ENCODE data around the gene NPAS3.

The NPAS3 gene

GRCh38 chr14:33369041-33369440, 430.4 kb downstream of the NPAS3 start:
- peak in 1 of 2 donors; percentile 54 for DNase-seq
- H2BK120ac ChIP-seq (ENCODE audit: insufficient read depth, low read length, poor library complexity) = no peak overlapping the region
- no peak overlapping the region for H3K9ac ChIP-seq (ENCODE audit: low read length)
- H2AK5ac ChIP-seq (ENCODE audit: low read length) = no peak overlapping the region
- H3K4me2 ChIP-seq (ENCODE audit: low read length) = no peak overlapping the region
- no peak overlapping the region for H2BK5ac ChIP-seq (ENCODE audit: low read depth, low read length, poor library complexity)
- no peak overlapping the region for H3K14ac ChIP-seq (ENCODE audit: low read length)
- H4K12ac ChIP-seq (ENCODE audit: low read depth, low read length) = no peak overlapping the region
- no peak overlapping the region for H3K23ac ChIP-seq (ENCODE audit: low read length)
- no peak overlapping the region for H3K4me3 ChIP-seq (ENCODE audit: low read depth, low read length)
- no peaks in the 10 kb centered on the region for H3K79me2 ChIP-seq (ENCODE audit: control insufficient read depth, insufficient read depth, low read length, poor library complexity)
- H4K91ac ChIP-seq (ENCODE audit: low read depth, low read length) = no peak overlapping the region
- no peak overlapping the region for H3K18ac ChIP-seq (ENCODE audit: low read length)
- no peaks in the 10 kb centered on the region for H3K36me3 ChIP-seq (ENCODE audit: control insufficient read depth in 1 of 2, insufficient read depth in 2 of 2, low read length in 2 of 2)
- H3K4ac ChIP-seq (ENCODE audit: low read depth, low read length) = no peak overlapping the region
- WGBS (ENCODE audit: extremely low coverage, insufficient coverage, insufficient read length) = no CpG with 5 or more reads among the region's 3 CpGs
- H3K27me3 ChIP-seq (ENCODE audit: insufficient read depth, low read length) = no peaks in the 10 kb centered on the region
- H2AFZ ChIP-seq (ENCODE audit: insufficient read depth, low read length, poor library complexity) = no peak overlapping the region
- no peaks in the 10 kb centered on the region for H3K79me1 ChIP-seq (ENCODE audit: low read length)
- H3K9me3 ChIP-seq (ENCODE audit: insufficient read depth, low read depth, low read length) = no peaks in the 10 kb centered on the region
- no peak overlapping the region for H2BK12ac ChIP-seq (ENCODE audit: low read length)
- H3K27ac ChIP-seq (ENCODE audit: low read depth, low read length) = no peak overlapping the region
- H3K4me1 ChIP-seq (ENCODE audit: control insufficient read depth in 1 of 2, insufficient read depth in 2 of 2, low read length in 2 of 2) = no peaks in the 10 kb centered on the region
- H4K8ac ChIP-seq (ENCODE audit: low read depth, low read length) = no peak overlapping the region

DNA sequence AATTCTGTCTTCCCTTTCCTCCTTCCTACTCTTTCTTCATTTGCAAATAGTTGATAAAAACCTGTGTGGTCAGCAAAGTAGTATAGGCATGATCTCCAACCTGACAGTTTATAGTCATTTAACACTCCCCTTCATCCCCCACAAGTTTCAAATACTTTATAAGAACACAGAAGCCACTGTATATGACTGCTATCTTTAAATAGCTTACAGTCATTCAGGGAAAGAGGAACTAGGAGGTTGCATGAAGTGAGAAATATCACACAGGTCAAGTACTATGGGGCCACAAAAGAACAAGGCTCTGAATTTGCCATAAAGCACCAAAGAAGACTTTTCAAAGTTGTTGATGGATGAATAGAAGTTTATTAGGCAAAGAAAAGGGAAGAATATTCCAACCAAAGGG, 431.3 kb downstream of the NPAS3 start:
- H3K4me1 ChIP-seq (ENCODE audit: control insufficient read depth in 1 of 2, insufficient read depth in 2 of 2, low read length in 2 of 2) = no peaks in the 10 kb centered on the region
- no peak overlapping the region for H3K14ac ChIP-seq (ENCODE audit: low read length)
- H4K8ac ChIP-seq (ENCODE audit: low read depth, low read length) = no peak overlapping the region
- H2AFZ ChIP-seq (ENCODE audit: insufficient read depth, low read length, poor library complexity) = no peak overlapping the region
- H2BK12ac ChIP-seq (ENCODE audit: low read length) = no peak overlapping the region
- H3K27ac ChIP-seq (ENCODE audit: low read depth, low read length) = no peak overlapping the region
- H2BK120ac ChIP-seq (ENCODE audit: insufficient read depth, low read length, poor library complexity) = no peak overlapping the region
- H2AK5ac ChIP-seq (ENCODE audit: low read length) = no peak overlapping the region
- H3K4me3 ChIP-seq (ENCODE audit: low read depth, low read length) = no peak overlapping the region
- no peaks in the 10 kb centered on the region for H3K27me3 ChIP-seq (ENCODE audit: insufficient read depth, low read length)
- H3K23ac ChIP-seq (ENCODE audit: low read length) = no peak overlapping the region
- no peak overlapping the region for H3K4me2 ChIP-seq (ENCODE audit: low read length)
- H3K36me3 ChIP-seq (ENCODE audit: control insufficient read depth in 1 of 2, insufficient read depth in 2 of 2, low read length in 2 of 2) = no peaks in the 10 kb centered on the region
- H4K91ac ChIP-seq (ENCODE audit: low read depth, low read length) = no peak overlapping the region
- no peak overlapping the region for H3K9ac ChIP-seq (ENCODE audit: low read length)
- H3K79me1 ChIP-seq (ENCODE audit: low read length) = no peaks in the 10 kb centered on the region
- no peak for DNase-seq
- H3K18ac ChIP-seq (ENCODE audit: low read length) = no peak overlapping the region
- no peak overlapping the region for H2BK5ac ChIP-seq (ENCODE audit: low read depth, low read length, poor library complexity)
- no peaks in the 10 kb centered on the region for H3K9me3 ChIP-seq (ENCODE audit: insufficient read depth, low read depth, low read length)
- no peak overlapping the region for H3K4ac ChIP-seq (ENCODE audit: low read depth, low read length)
- no peaks in the 10 kb centered on the region for H3K79me2 ChIP-seq (ENCODE audit: control insufficient read depth, insufficient read depth, low read length, poor library complexity)
- H4K12ac ChIP-seq (ENCODE audit: low read depth, low read length) = no peak overlapping the region

GRCh38 chr14:33370426-33370825, 431.7 kb downstream of the NPAS3 start:
- Histone ChIP-seq H2AFZ (ENCODE audit: insufficient read depth, low read length, poor library complexity) (no peak overlapping the region), H2BK5ac (ENCODE audit: low read depth, low read length, poor library complexity) (no peak overlapping the region), H2BK12ac (ENCODE audit: low read length) (no peak overlapping the region), H3K9ac (ENCODE audit: low read length) (no peak overlapping the region), H2AK5ac (ENCODE audit: low read length) (no peak overlapping the region), H3K4ac (ENCODE audit: low read depth, low read length) (no peak overlapping the region), H3K4me3 (ENCODE audit: low read depth, low read length) (no peak overlapping the region), H4K8ac (ENCODE audit: low read depth, low read length) (no peak overlapping the region), H3K79me2 (ENCODE audit: control insufficient read depth, insufficient read depth, low read length, poor library complexity) (no peaks in the 10 kb centered on the region), H3K4me1 (ENCODE audit: control insufficient read depth in 1 of 2, insufficient read depth in 2 of 2, low read length in 2 of 2) (no peaks in the 10 kb centered on the region), H4K91ac (ENCODE audit: low read depth, low read length) (no peak overlapping the region), H3K18ac (ENCODE audit: low read length) (no peak overlapping the region), H3K27me3 (ENCODE audit: insufficient read depth, low read length) (no peaks in the 10 kb centered on the region), H3K14ac (ENCODE audit: low read length) (no peak overlapping the region), H3K36me3 (ENCODE audit: control insufficient read depth in 1 of 2, insufficient read depth in 2 of 2, low read length in 2 of 2) (no peaks in the 10 kb centered on the region), H3K27ac (ENCODE audit: low read depth, low read length) (no peak overlapping the region), H3K4me2 (ENCODE audit: low read length) (no peak overlapping the region), H4K12ac (ENCODE audit: low read depth, low read length) (no peak overlapping the region), H3K9me3 (ENCODE audit: insufficient read depth, low read depth, low read length) (no peaks in the 10 kb centered on the region), H3K23ac (ENCODE audit: low read length) (no peak overlapping the region), H2BK120ac (ENCODE audit: insufficient read depth, low read length, poor library complexity) (no peak overlapping the region), H3K79me1 (ENCODE audit: low read length) (no peaks in the 10 kb centered on the region)
- WGBS (ENCODE audit: extremely low coverage, insufficient coverage, insufficient read length) = no CpG with 5 or more reads among the region's 1 CpG
- peak in 1 of 2 donors; percentile 6 for DNase-seq

- WGBS (ENCODE audit: extremely low coverage, insufficient coverage, insufficient read length) = no CpG with 5 or more reads among the region's 2 CpGs
These were observed 436.5 kb downstream of the NPAS3 start for GRCh38 chr14:33375196-33375595.

More at GRCh38 chr14:33375196-33375595, 436.5 kb downstream of the NPAS3 start:
- Histone ChIP-seq H3K4me3 (ENCODE audit: low read depth, low read length) (no peak overlapping the region), H2BK5ac (ENCODE audit: low read depth, low read length, poor library complexity) (no peak overlapping the region), H4K8ac (ENCODE audit: low read depth, low read length) (no peak overlapping the region), H4K91ac (ENCODE audit: low read depth, low read length) (no peak overlapping the region), H2BK12ac (ENCODE audit: low read length) (no peak overlapping the region), H3K18ac (ENCODE audit: low read length) (no peak overlapping the region), H3K9ac (ENCODE audit: low read length) (no peak overlapping the region), H3K79me2 (ENCODE audit: control insufficient read depth, insufficient read depth, low read length, poor library complexity) (no peaks in the 10 kb centered on the region), H3K23ac (ENCODE audit: low read length) (no peak overlapping the region), H3K27me3 (ENCODE audit: insufficient read depth, low read length) (no peaks in the 10 kb centered on the region), H3K36me3 (ENCODE audit: control insufficient read depth in 1 of 2, insufficient read depth in 2 of 2, low read length in 2 of 2) (no peaks in the 10 kb centered on the region), H3K9me3 (ENCODE audit: insufficient read depth, low read depth, low read length) (no peaks in the 10 kb centered on the region), H3K27ac (ENCODE audit: low read depth, low read length) (no peak overlapping the region), H2AFZ (ENCODE audit: insufficient read depth, low read length, poor library complexity) (no peak overlapping the region), H3K4ac (ENCODE audit: low read depth, low read length) (no peak overlapping the region), H3K14ac (ENCODE audit: low read length) (no peak overlapping the region), H2BK120ac (ENCODE audit: insufficient read depth, low read length, poor library complexity) (no peak overlapping the region), H4K12ac (ENCODE audit: low read depth, low read length) (no peak overlapping the region), H3K4me1 (ENCODE audit: control insufficient read depth in 1 of 2, insufficient read depth in 2 of 2, low read length in 2 of 2) (no peaks in the 10 kb centered on the region), H3K4me2 (ENCODE audit: low read length) (no peak overlapping the region), H3K79me1 (ENCODE audit: low read length) (no peaks in the 10 kb centered on the region), H2AK5ac (ENCODE audit: low read length) (no peak overlapping the region)
- DNase-seq = no peak

All from trophoblast cell (in vitro differentiated cells and primary cell).